Activated naive CD4-positive, alpha-beta T cell treated with anti-CD3 and anti-CD28 coated beads, Interleukin-2, amount 50 U/mL, for 72 hours (primary cell): ENCODE data around the gene UNCX. TPM values are rescaled to one million over a fixed set of nuclear protein-coding genes. Genes with fewer than 3 reads are reported as not detected.
"Not testable (repeated sequence)": the region's sequence is repeated elsewhere in the genome, so short reads cannot be mapped to it uniquely, and the experiment has no call there.

Experiments
- ATAC-seq, 2 donors: fragments of 150-1000 bp; cut with Tn5 transposase; 2 replicates each; pipeline ENCODE4 v1.10.0; 2021; ENCODE audit warnings: mild to moderate bottlenecking in 2 of 2, moderate library complexity in 2 of 2
- DNase-seq, 2 donors: peaks; one replicate each; pipeline ENCODE4 v3.0.0; 2021 to 2022; ENCODE audit warnings: low spot score in 2 of 2
- H3K27ac Mint-ChIP-seq, 2 donors: one replicate each; pipeline ENCODE4 v1.8.0; 2022; ENCODE audit warnings: mild to moderate bottlenecking in 2 of 2, mixed read lengths in 2 of 2
- H3K36me3 Mint-ChIP-seq, 2 donors: one replicate each; pipeline ENCODE4 v1.8.0; 2022; ENCODE audit warnings: mixed read lengths in 2 of 2
- H3K9me3 Mint-ChIP-seq, 2 donors: one replicate each; pipeline ENCODE4 v1.8.0; 2022; ENCODE audit warnings: mixed read lengths in 2 of 2
- total RNA-seq, 2 donors: library from RNA; stranded (reverse); gene quantifications; one replicate each; pipeline ENCODE4 v1.2.3, GENCODE V29; 2022

The UNCX gene
- total RNA-seq, 2 donors from 2014 or later = not detected

- Mint-ChIP-seq H3K36me3 (no peaks in the 10 kb centered on the region), H3K27ac (no peak overlapping the region), H3K9me3 (no peaks in the 10 kb centered on the region)
- no peak for DNase-seq
- no peak for ATAC-seq
Observed at GRCh38 chr7:1210321-1210978, 22.2 kb upstream of the UNCX start.

- DNase-seq (no peak), ATAC-seq (no peak)
- Mint-ChIP-seq H3K27ac (no peak overlapping the region), H3K36me3 (no peaks in the 10 kb centered on the region), H3K9me3 (no peaks in the 10 kb centered on the region)
Observed at GRCh38 chr7:1210979-1211608, 21.6 kb upstream of the UNCX start.

GRCh38 chr7:1211611-1212010, 21.1 kb upstream of the UNCX start:
- Mint-ChIP-seq H3K9me3 (no peaks in the 10 kb centered on the region), H3K27ac (no peak overlapping the region), H3K36me3 (no peaks in the 10 kb centered on the region)
- DNase-seq (no peak), ATAC-seq (no peak)

GRCh38 chr7:1212025-1212424, 20.6 kb upstream of the UNCX start:
- not testable (repeated sequence) for H3K27ac Mint-ChIP-seq, ATAC-seq, DNase-seq, H3K9me3 Mint-ChIP-seq, H3K36me3 Mint-ChIP-seq

- DNase-seq (no peak), ATAC-seq (no peak)
- H3K36me3 Mint-ChIP-seq = peaks cover 0 to 6% of the 10 kb centered on the region in 2 donors
- H3K9me3 Mint-ChIP-seq = no peaks in the 10 kb centered on the region
- H3K27ac Mint-ChIP-seq = no peak overlapping the region
Observed at GRCh38 chr7:1214516-1214915, 18.2 kb upstream of the UNCX start.

GRCh38 chr7:1218541-1219165, 14.0 kb upstream of the UNCX start:
- Mint-ChIP-seq H3K9me3 (no peaks in the 10 kb centered on the region), H3K27ac (no peak overlapping the region), H3K36me3 (peaks cover 0 to 6% of the 10 kb centered on the region in 2 donors)
- no peak for DNase-seq
- ATAC-seq = no peak

GRCh38 chr7:1219498-1219897, 13.2 kb upstream of the UNCX start:
- ATAC-seq = no peak
- no peak for DNase-seq
- Mint-ChIP-seq H3K9me3 (no peaks in the 10 kb centered on the region), H3K27ac (no peak overlapping the region), H3K36me3 (peaks cover 0 to 6% of the 10 kb centered on the region in 2 donors)

GRCh38 chr7:1220000-1220726, 12.5 kb upstream of the UNCX start:
- H3K9me3 Mint-ChIP-seq = no peaks in the 10 kb centered on the region
- DNase-seq (no peak), ATAC-seq (no peak)
- no peak overlapping the region for H3K27ac Mint-ChIP-seq
- peaks cover 0 to 6% of the 10 kb centered on the region in 2 donors for H3K36me3 Mint-ChIP-seq

GRCh38 chr7:1220977-1221745, 11.5 kb upstream of the UNCX start:
- no peak for DNase-seq
- Mint-ChIP-seq H3K9me3 (no peaks in the 10 kb centered on the region), H3K36me3 (peaks cover 0 to 6% of the 10 kb centered on the region in 2 donors), H3K27ac (no peak overlapping the region)
- no peak for ATAC-seq

- no peak for ATAC-seq
- Mint-ChIP-seq H3K36me3 (no peaks in the 10 kb centered on the region), H3K9me3 (no peaks in the 10 kb centered on the region), H3K27ac (no peak overlapping the region)
- no peak for DNase-seq
Observed at GRCh38 chr7:1223196-1223981, 9.3 kb upstream of the UNCX start.

- Mint-ChIP-seq H3K36me3 (no peaks in the 10 kb centered on the region), H3K27ac (peak overlapping the region in 1 of 2 donors; percentile 73), H3K9me3 (no peaks in the 10 kb centered on the region)
- DNase-seq = no peak
- ATAC-seq = no peak
Observed at GRCh38 chr7:1224086-1224716, 8.5 kb upstream of the UNCX start.

- H3K27ac Mint-ChIP-seq = no peak overlapping the region
- no peak for DNase-seq
- H3K9me3 Mint-ChIP-seq = no peaks in the 10 kb centered on the region
- ATAC-seq = no peak
- no peaks in the 10 kb centered on the region for H3K36me3 Mint-ChIP-seq
Observed at GRCh38 chr7:1225030-1225429, 7.6 kb upstream of the UNCX start.

GRCh38 chr7:1225441-1226185, 7.1 kb upstream of the UNCX start:
- Mint-ChIP-seq H3K9me3 (no peaks in the 10 kb centered on the region), H3K27ac (peak overlapping the region in 1 of 2 donors; percentile 29), H3K36me3 (no peaks in the 10 kb centered on the region)
- peak in 1 of 2 donors; percentile 74 for DNase-seq
- ATAC-seq = peak in 1 of 2 donors; percentile 64

- Mint-ChIP-seq H3K27ac (peak overlapping the region in 1 of 2 donors; percentile 52), H3K36me3 (no peaks in the 10 kb centered on the region), H3K9me3 (no peaks in the 10 kb centered on the region)
- ATAC-seq = no peak
- DNase-seq = no peak
Observed at GRCh38 chr7:1226186-1226901, 6.3 kb upstream of the UNCX start.
